NCI-H2029 (cell line): ENCODE measurements around the gene DLL1.

ENCODE experiments used
- DNase-seq: peaks from one replicate; lab custom pipeline; 2025; lab: John Stamatoyannopoulos, UW

DLL1 gene

GRCh38 chr6:170294813-170295509 lies 4.1 kb upstream of the DLL1 start:
- no peak for DNase-seq

GRCh38 chr6:170294298-170294730 lies 3.4 kb upstream of the DLL1 start:
- DNase-seq, result no peak

- no peak for DNase-seq
Measured at GRCh38 chr6:170293341-170294231, 2.7 kb upstream of the DLL1 start.

GRCh38 chr6:170292407-170293158 lies 1.7 kb upstream of the DLL1 start:
- DNase-seq, result no peak

GRCh38 chr6:170292111-170292406 lies 1.2 kb upstream of the DLL1 start:
- DNase-seq, result no peak

GRCh38 chr6:170291271-170292110 lies 613 bp upstream of the DLL1 start:
- peak; percentile 82 for DNase-seq

- no peak for DNase-seq
Measured at GRCh38 chr6:170289951-170290295, 955 bp downstream of the DLL1 start.

- DNase-seq, result no peak
Measured at GRCh38 chr6:170289180-170289931, 1.5 kb downstream of the DLL1 start.

- no peak for DNase-seq
Measured at GRCh38 chr6:170288852-170289179, 2.1 kb downstream of the DLL1 start.

- no peak for DNase-seq
Measured at GRCh38 chr6:170288091-170288631, 2.7 kb downstream of the DLL1 start.

- no peak for DNase-seq
Measured at GRCh38 chr6:170287371-170287876, 3.5 kb downstream of the DLL1 start.

GRCh38 chr6:170286934-170287265 lies 4.0 kb downstream of the DLL1 start:
- no peak for DNase-seq

- no peak for DNase-seq
Measured at GRCh38 chr6:170286246-170286933, 4.5 kb downstream of the DLL1 start.

GRCh38 chr6:170285482-170285881 lies 5.4 kb downstream of the DLL1 start:
- DNase-seq, result no peak

- DNase-seq, result no peak
Measured at GRCh38 chr6:170284866-170285469, 5.9 kb downstream of the DLL1 start.

- DNase-seq, result no peak
Measured at GRCh38 chr6:170284126-170284773, 6.6 kb downstream of the DLL1 start.

GRCh38 chr6:170283212-170284081 lies 7.4 kb downstream of the DLL1 start:
- no peak for DNase-seq

GRCh38 chr6:170282512-170283158 lies 8.2 kb downstream of the DLL1 start:
- DNase-seq, result no peak
